ENCODE results near the gene TTF1.

Gene TTF1

DNA sequence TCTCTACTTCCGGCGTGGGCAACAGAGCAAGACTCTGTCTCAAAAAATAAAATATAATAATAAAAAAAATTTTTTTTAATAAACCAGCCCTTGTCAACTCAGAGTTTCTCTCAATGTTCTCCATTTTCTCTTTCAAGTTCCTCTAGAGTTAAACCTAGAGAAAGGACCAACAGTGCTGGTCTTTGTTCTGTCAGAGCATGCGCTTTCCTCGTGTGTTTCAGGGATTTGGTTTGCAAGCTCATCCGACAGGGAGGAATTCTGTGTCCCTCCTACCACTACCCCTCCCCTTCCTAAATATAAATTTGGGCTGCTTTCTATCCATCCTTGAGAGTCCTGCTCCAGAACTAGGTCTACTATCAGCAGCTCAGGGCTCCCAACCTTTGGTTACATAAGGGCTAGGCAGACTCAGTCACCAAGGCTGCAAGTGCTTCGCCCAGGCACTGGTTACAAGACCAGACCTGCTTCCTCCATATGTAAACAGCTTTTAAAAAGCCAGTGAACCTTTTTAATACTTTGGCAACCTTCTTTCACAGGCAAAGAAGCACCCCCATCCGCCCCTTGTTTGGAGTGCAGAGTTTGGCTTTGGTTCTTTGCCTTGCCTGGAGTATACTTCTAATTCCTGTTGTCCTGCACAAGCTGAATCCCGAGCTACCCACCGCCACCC is 65.3 kb downstream of the TTF1 start:
- POLR2A ChIA-PET, result no interaction called here
- H3K4me3 ChIP-seq (ENCODE audit: low read depth, low read length), result no peak overlapping the region
- TF ChIP-seq, protein P1, sequence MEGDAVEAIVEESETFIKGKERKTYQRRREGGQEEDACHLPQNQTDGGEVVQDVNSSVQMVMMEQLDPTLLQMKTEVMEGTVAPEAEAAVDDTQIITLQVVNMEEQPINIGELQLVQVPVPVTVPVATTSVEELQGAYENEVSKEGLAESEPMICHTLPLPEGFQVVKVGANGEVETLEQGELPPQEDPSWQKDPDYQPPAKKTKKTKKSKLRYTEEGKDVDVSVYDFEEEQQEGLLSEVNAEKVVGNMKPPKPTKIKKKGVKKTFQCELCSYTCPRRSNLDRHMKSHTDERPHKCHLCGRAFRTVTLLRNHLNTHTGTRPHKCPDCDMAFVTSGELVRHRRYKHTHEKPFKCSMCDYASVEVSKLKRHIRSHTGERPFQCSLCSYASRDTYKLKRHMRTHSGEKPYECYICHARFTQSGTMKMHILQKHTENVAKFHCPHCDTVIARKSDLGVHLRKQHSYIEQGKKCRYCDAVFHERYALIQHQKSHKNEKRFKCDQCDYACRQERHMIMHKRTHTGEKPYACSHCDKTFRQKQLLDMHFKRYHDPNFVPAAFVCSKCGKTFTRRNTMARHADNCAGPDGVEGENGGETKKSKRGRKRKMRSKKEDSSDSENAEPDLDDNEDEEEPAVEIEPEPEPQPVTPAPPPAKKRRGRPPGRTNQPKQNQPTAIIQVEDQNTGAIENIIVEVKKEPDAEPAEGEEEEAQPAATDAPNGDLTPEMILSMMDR (IDR thresholded peaks at IDR 0.05; ENCODE audit: insufficient read depth, low read length, missing control alignments), result no peak
- DNase-seq (ENCODE audit: low read depth, low spot score), result no peak
- CTCF ChIA-PET, result interaction anchor here (1.1 kb wide), 1 partner anchor 9 kb away, joined by 3 read pairs; no protein-coding TSS in a partner anchor

DNA sequence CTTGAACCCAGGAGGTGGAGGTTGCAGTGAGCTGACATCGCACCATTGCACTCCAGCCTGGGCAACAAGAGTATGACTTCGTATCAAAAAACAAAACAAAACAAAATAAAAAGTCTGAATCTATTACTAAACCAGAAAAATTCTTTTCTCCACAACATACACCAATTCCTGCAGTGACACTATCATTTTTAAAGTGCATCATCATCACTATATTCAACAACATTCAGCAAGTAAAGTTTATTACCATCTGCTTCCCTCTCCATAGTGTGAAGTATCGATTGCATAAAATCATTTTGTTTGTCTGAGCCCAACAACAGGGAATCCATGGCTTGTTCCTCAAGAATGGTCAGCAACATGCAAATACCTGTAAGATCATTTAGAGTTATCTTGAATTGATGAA is 72.3 kb downstream of the TTF1 start:
- no peak for DNase-seq (ENCODE audit: low read depth, low spot score)
- TF ChIP-seq, protein P1 (IDR thresholded peaks at IDR 0.05; ENCODE audit: insufficient read depth, low read length, missing control alignments), result no peak
- POLR2A ChIA-PET, result no interaction called here
- CTCF ChIA-PET, result no interaction called here
- no peak overlapping the region for H3K4me3 ChIP-seq (ENCODE audit: low read depth, low read length)

DNA sequence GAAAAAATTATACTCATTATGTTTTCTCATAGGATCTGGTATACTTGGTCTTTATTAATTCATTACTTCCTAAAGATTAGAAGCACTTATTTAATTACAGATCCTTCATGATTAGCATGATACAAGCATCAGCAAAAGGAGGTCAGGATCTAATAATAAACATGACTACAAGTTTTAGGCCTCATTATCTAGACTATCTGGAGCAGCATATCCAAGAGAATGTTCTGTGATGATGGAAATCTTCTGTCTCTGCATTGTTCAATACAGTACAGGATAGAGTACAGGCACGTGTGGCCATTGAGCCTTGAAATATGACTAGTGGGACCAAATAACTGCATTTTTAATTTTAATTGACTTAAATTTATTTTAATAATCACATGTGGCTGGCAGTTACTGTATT is 73.1 kb downstream of the TTF1 start:
- no peak overlapping the region for H3K4me3 ChIP-seq (ENCODE audit: low read depth, low read length)
- DNase-seq (ENCODE audit: low read depth, low spot score), result no peak
- ChIA-PET POLR2A (no interaction called here), CTCF (no interaction called here)
- TF ChIP-seq, protein P1 (IDR thresholded peaks at IDR 0.05; ENCODE audit: insufficient read depth, low read length, missing control alignments), result no peak

DNA sequence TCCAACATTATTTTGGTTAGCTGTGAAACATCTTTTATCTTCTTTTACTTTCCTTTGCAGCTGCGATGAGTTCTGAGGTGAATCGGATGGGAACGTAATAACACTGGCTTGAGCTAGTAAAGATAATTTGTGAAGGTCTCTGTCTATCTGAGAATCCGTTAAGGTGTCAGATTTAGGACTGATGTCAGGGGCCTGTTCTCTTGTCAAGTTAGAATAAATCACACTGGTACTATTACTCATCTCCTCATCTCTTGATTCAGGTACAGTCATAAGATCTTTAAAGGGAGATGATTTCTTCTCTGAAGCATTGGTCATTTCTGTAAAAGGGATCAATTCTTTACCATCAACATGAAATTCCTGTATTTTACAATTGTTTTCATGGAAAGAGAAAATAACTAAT is 78.1 kb downstream of the TTF1 start:
- no peak overlapping the region for H3K4me3 ChIP-seq (ENCODE audit: low read depth, low read length)
- ChIA-PET CTCF (no interaction called here), POLR2A (no interaction called here)
- no peak for DNase-seq (ENCODE audit: low read depth, low spot score)
- TF ChIP-seq, protein P1 (IDR thresholded peaks at IDR 0.05; ENCODE audit: insufficient read depth, low read length, missing control alignments), result no peak

DNA sequence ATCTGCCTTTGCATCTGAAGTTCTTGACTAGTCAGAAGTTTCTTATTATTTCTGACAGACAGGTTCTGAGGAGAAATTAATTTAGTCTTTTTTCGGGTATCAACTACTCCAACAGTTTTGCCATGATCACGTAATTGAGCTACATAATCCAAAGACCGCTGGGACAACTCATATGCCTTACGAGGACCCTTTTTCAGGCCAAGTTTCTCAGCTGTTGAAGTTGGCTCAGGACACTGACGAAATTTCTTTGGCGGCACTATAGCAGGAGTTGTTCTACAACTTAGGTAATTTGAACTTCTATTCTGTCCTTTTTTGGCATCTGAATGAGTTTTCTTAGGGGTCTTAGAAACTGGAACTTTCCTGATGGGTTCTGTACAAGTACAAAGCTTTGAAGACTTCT is 79.1 kb downstream of the TTF1 start:
- CTCF ChIA-PET, result no interaction called here
- POLR2A ChIA-PET, result no interaction called here
- DNase-seq (ENCODE audit: low read depth, low spot score), result no peak
- H3K4me3 ChIP-seq (ENCODE audit: low read depth, low read length), result no peak overlapping the region
- TF ChIP-seq, protein P1 (IDR thresholded peaks at IDR 0.05; ENCODE audit: insufficient read depth, low read length, missing control alignments), result no peak
